IPS-18c (cell line): ENCODE measurements around the gene ASIC2.

ENCODE experiments used
- H3K4me3 ChIP-seq: 2 replicates; pipeline ENCODE4 v1.7.0; 2013; ENCODE audit warnings: low read depth, mild to moderate bottlenecking, low read length, moderate library complexity; ENCODE audit not compliant: insufficient read depth
- H3K9me3 ChIP-seq: one replicate; pipeline ENCODE4 v1.6.1; 2013; ENCODE audit warnings: mild to moderate bottlenecking, low read length, moderate library complexity; ENCODE audit not compliant: control insufficient read depth, insufficient read depth

Gene ASIC2

GRCh38 chr17:33152783-33153182 lies 140.3 kb downstream of the ASIC2 start:
- H3K9me3 ChIP-seq = no peaks in the 10 kb centered on the region
- H3K4me3 ChIP-seq = no peak overlapping the region

- Histone ChIP-seq H3K4me3 (no peak overlapping the region), H3K9me3 (no peaks in the 10 kb centered on the region)
Observed at GRCh38 chr17:33151565-33151964, 141.5 kb downstream of the ASIC2 start.

GRCh38 chr17:33145941-33146340 lies 147.2 kb downstream of the ASIC2 start:
- H3K9me3 ChIP-seq = no peaks in the 10 kb centered on the region
- H3K4me3 ChIP-seq = no peak overlapping the region

- no peak overlapping the region for H3K4me3 ChIP-seq
- H3K9me3 ChIP-seq = no peaks in the 10 kb centered on the region
Observed at GRCh38 chr17:33144837-33145236, 148.3 kb downstream of the ASIC2 start.

GRCh38 chr17:33142705-33143299 lies 150.3 kb downstream of the ASIC2 start:
- no peaks in the 10 kb centered on the region for H3K9me3 ChIP-seq
- no peak overlapping the region for H3K4me3 ChIP-seq

- Histone ChIP-seq H3K4me3 (no peak overlapping the region), H3K9me3 (no peaks in the 10 kb centered on the region)
Observed at GRCh38 chr17:33140413-33141099, 152.5 kb downstream of the ASIC2 start.

- H3K4me3 ChIP-seq = no peak overlapping the region
- H3K9me3 ChIP-seq = no peaks in the 10 kb centered on the region
Observed at GRCh38 chr17:33138627-33139026, 154.5 kb downstream of the ASIC2 start.

GRCh38 chr17:33137426-33137825 lies 155.7 kb downstream of the ASIC2 start:
- H3K9me3 ChIP-seq = no peaks in the 10 kb centered on the region
- no peak overlapping the region for H3K4me3 ChIP-seq

GRCh38 chr17:33135691-33136090 lies 157.4 kb downstream of the ASIC2 start:
- Histone ChIP-seq H3K4me3 (no peak overlapping the region), H3K9me3 (no peaks in the 10 kb centered on the region)

- H3K4me3 ChIP-seq = no peak overlapping the region
Observed at GRCh38 chr17:33131620-33132019, 161.5 kb downstream of the ASIC2 start.

GRCh38 chr17:33127706-33128105 lies 165.4 kb downstream of the ASIC2 start:
- H3K4me3 ChIP-seq = no peak overlapping the region
- H3K9me3 ChIP-seq = no peaks in the 10 kb centered on the region

More at GRCh38 chr17:33131620-33132019, 161.5 kb downstream of the ASIC2 start:
- H3K9me3 ChIP-seq = no peaks in the 10 kb centered on the region

GRCh38 chr17:33126086-33126485 lies 167.0 kb downstream of the ASIC2 start:
- Histone ChIP-seq H3K9me3 (no peaks in the 10 kb centered on the region), H3K4me3 (no peak overlapping the region)

- Histone ChIP-seq H3K4me3 (no peak overlapping the region), H3K9me3 (peaks cover 3% of the 10 kb centered on the region)
Observed at GRCh38 chr17:33125552-33125950, 167.5 kb downstream of the ASIC2 start.

GRCh38 chr17:33124871-33125551 lies 168.1 kb downstream of the ASIC2 start:
- H3K9me3 ChIP-seq = peaks cover 6% of the 10 kb centered on the region

GRCh38 chr17:33124185-33124584 lies 168.9 kb downstream of the ASIC2 start:
- peaks cover 6% of the 10 kb centered on the region for H3K9me3 ChIP-seq
- no peak overlapping the region for H3K4me3 ChIP-seq

More at GRCh38 chr17:33124871-33125551, 168.1 kb downstream of the ASIC2 start:
- no peak overlapping the region for H3K4me3 ChIP-seq

- H3K9me3 ChIP-seq = peaks cover 6% of the 10 kb centered on the region
- no peak overlapping the region for H3K4me3 ChIP-seq
Observed at GRCh38 chr17:33121756-33122155, 171.3 kb downstream of the ASIC2 start.

GRCh38 chr17:33121272-33121671 lies 171.8 kb downstream of the ASIC2 start:
- no peak overlapping the region for H3K4me3 ChIP-seq
- H3K9me3 ChIP-seq = peaks cover 6% of the 10 kb centered on the region

- no peak overlapping the region for H3K4me3 ChIP-seq
- peaks cover 6% of the 10 kb centered on the region for H3K9me3 ChIP-seq
Observed at GRCh38 chr17:33120103-33120502, 173.0 kb downstream of the ASIC2 start.
